Peyer's patch (tissue), 4 donors: ENCODE measurements around the gene LGALS12.

ENCODE experiments used
- CTCF ChIP-seq, 6 experiments: fragments of 450-650 bp in 4 of 6; fragments of 200-600 bp in 2 of 6; sonication (generic) in 1 of 6; IDR thresholded peaks; one replicate each; pipeline ENCODE4 v1.5.1; 2017 to 2019; ENCODE audit warnings: antibody characterized with exemption in 6 of 6, mild to moderate bottlenecking in 3 of 6, moderate library complexity in 1 of 6
- POLR2A ChIP-seq, 2 donors: fragments of 450-650 bp; IDR thresholded peaks; one replicate each; pipeline ENCODE4 v1.5.1; 2017; ENCODE audit warnings: antibody characterized with exemption in 2 of 2, mild to moderate bottlenecking in 2 of 2, moderate library complexity in 2 of 2

- TF ChIP-seq CTCF (IDR thresholded peaks at IDR 0.05): no peak
- TF ChIP-seq POLR2A (IDR thresholded peaks at IDR 0.05): no peak
These were observed 46.3 kb upstream of the LGALS12 start for GRCh38 chr11:63459586-63459985.
